Loucy (cell line): Measurements from ENCODE around the gene SLC4A5.

Experiments used
- EZH2phosphoT487 ChIP-seq: fragments of 200-600 bp; IDR thresholded peaks from 2 replicates; pipeline ENCODE4 v1.6.1; 2018; ENCODE audit warnings: antibody characterized with exemption, mild to moderate bottlenecking, moderate library complexity, borderline replicate concordance
- TF ChIP-seq, protein P1 (sequence below): fragments of 200-600 bp; sonication (generic); conservative IDR thresholded peaks from 2 replicates; pipeline ENCODE4 v1.5.1; 2014; ENCODE audit warnings: mild to moderate bottlenecking, antibody characterized with exemption, low read length

DNA sequence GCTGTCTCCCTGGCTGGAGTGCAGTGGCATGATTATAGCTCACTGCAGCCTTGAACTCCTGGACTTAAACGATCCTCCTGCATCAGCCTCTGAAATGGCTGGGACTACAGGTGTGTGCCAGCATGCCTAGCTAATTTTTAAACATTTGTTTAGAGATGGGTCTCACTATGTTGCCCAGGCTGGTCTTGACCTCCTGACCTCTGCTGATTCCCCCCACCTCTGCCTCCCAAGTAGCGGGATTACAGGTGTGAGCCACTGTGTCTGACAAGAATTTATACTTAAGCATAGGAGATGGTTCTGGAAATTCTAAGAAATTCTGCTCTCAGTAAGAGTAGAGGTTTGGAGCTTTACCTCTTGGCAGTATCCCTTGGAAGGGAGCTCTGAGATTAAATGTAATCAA is 126.6 kb downstream of the SLC4A5 start:
- TF ChIP-seq, protein P1, sequence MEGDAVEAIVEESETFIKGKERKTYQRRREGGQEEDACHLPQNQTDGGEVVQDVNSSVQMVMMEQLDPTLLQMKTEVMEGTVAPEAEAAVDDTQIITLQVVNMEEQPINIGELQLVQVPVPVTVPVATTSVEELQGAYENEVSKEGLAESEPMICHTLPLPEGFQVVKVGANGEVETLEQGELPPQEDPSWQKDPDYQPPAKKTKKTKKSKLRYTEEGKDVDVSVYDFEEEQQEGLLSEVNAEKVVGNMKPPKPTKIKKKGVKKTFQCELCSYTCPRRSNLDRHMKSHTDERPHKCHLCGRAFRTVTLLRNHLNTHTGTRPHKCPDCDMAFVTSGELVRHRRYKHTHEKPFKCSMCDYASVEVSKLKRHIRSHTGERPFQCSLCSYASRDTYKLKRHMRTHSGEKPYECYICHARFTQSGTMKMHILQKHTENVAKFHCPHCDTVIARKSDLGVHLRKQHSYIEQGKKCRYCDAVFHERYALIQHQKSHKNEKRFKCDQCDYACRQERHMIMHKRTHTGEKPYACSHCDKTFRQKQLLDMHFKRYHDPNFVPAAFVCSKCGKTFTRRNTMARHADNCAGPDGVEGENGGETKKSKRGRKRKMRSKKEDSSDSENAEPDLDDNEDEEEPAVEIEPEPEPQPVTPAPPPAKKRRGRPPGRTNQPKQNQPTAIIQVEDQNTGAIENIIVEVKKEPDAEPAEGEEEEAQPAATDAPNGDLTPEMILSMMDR = no peak
- TF ChIP-seq EZH2phosphoT487 = no peak
